Loucy (cell line): ENCODE measurements around the gene IL36B.

ENCODE experiments used
- H2AFZ ChIP-seq: fragments of 200-600 bp; sonication (generic); 2 replicates; pipeline ENCODE4 v1.6.0; 2016; ENCODE audit warnings: antibody characterized with exemption, mild to moderate bottlenecking, low read length, moderate library complexity
- H3F3A ChIP-seq: fragments of 200-600 bp; 2 replicates; pipeline ENCODE4 v1.6.0; 2016; ENCODE audit warnings: antibody characterized with exemption, low read depth, mild to moderate bottlenecking
- H3K27me3 ChIP-seq: fragments of 200-600 bp; sonication (generic); 2 replicates; pipeline ENCODE4 v1.6.1; 2014; ENCODE audit warnings: low read length, mild to moderate bottlenecking; ENCODE audit not compliant: insufficient read depth, poor library complexity, severe bottlenecking
- H3K36me3 ChIP-seq: fragments of 200-600 bp; sonication (generic); 2 replicates; pipeline ENCODE4 v1.6.1; 2016; ENCODE audit warnings: low read length; ENCODE audit not compliant: insufficient read depth
- H3K4me1 ChIP-seq: fragments of 200-600 bp; sonication (generic); 2 replicates; pipeline ENCODE4 v1.5.1; 2014; ENCODE audit warnings: low read length, mild to moderate bottlenecking; ENCODE audit not compliant: insufficient read depth, poor library complexity, severe bottlenecking
- H3K4me2 ChIP-seq: fragments of 200-600 bp; sonication (generic); 2 replicates; pipeline ENCODE4 v1.6.0; 2014; ENCODE audit warnings: antibody characterized with exemption, low read length, low read depth, mild to moderate bottlenecking; ENCODE audit not compliant: poor library complexity, severe bottlenecking
- H3K4me3 ChIP-seq: fragments of 200-600 bp; sonication (generic); 2 replicates; pipeline ENCODE4 v1.5.1; 2014; ENCODE audit warnings: low read length, mild to moderate bottlenecking, mixed read lengths; ENCODE audit not compliant: poor library complexity, severe bottlenecking
- H3K79me2 ChIP-seq: fragments of 200-600 bp; sonication (generic); 2 replicates; pipeline ENCODE4 v1.6.1; 2014; ENCODE audit warnings: low read length; ENCODE audit not compliant: insufficient read depth
- H3K9ac ChIP-seq: fragments of 200-600 bp; sonication (generic); 2 replicates; pipeline ENCODE4 v1.6.0; 2014; ENCODE audit warnings: mild to moderate bottlenecking, low read depth, low read length, moderate library complexity; ENCODE audit not compliant: poor library complexity, severe bottlenecking
- H3K9me2 ChIP-seq: fragments of 200-600 bp; sonication (generic); replicated peaks from 2 replicates; pipeline ENCODE4 v1.6.1; 2016; ENCODE audit warnings: low read depth, low read length, mixed read lengths
- H3K9me3 ChIP-seq: fragments of 200-600 bp; sonication (generic); 2 replicates; pipeline ENCODE4 v1.6.1; 2014; ENCODE audit warnings: mild to moderate bottlenecking, antibody characterized with exemption, low read length, low read depth; ENCODE audit not compliant: insufficient read depth
- H4K20me1 ChIP-seq: fragments of 200-600 bp; sonication (generic); 2 replicates; pipeline ENCODE4 v1.6.0; 2014; ENCODE audit warnings: antibody characterized with exemption, low read length, mild to moderate bottlenecking; ENCODE audit not compliant: insufficient read depth, poor library complexity, severe bottlenecking
- EZH2phosphoT487 ChIP-seq: fragments of 200-600 bp; IDR thresholded peaks from 2 replicates; pipeline ENCODE4 v1.6.1; 2018; ENCODE audit warnings: antibody characterized with exemption, mild to moderate bottlenecking, moderate library complexity, borderline replicate concordance
- TF ChIP-seq, protein P1 (sequence below): fragments of 200-600 bp; sonication (generic); conservative IDR thresholded peaks from 2 replicates; pipeline ENCODE4 v1.5.1; 2014; ENCODE audit warnings: mild to moderate bottlenecking, antibody characterized with exemption, low read length

Gene IL36B

DNA sequence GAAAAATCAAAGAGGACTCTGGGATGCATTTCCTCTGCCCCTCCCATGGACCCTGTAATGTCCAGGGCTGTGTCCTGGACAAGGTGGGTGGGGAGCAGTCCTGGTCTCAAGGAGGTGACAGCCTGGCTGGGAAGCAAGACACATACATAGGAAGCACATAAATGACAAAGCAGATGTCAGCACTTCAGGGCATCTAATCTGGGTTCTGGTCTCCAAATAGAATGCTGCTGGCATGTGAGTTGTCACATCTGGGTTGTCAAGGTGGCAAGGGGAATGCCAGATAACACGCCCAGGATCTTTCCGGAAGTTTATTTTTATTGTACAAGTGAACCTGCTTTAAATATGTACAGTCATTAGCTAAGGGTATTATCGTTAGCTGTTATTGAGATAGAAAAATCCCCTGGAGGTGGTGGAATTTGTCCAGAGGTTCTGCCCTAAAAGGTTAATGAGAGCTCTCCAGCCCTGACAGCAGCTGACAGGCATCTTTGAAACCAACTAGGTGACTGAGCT lies 20.7 kb upstream of the IL36B start:
- Histone ChIP-seq H4K20me1 (no peaks in the 10 kb centered on the region), H3K9ac (no peak overlapping the region), H3F3A (no peaks in the 10 kb centered on the region), H3K4me1 (no peaks in the 10 kb centered on the region), H3K36me3 (no peaks in the 10 kb centered on the region), H2AFZ (no peak overlapping the region), H3K79me2 (no peaks in the 10 kb centered on the region), H3K27me3 (no peaks in the 10 kb centered on the region), H3K9me3 (no peaks in the 10 kb centered on the region), H3K4me3 (no peak overlapping the region), H3K4me2 (no peak overlapping the region), H3K9me2 (no peaks in the 10 kb centered on the region)
- TF ChIP-seq, protein P1, sequence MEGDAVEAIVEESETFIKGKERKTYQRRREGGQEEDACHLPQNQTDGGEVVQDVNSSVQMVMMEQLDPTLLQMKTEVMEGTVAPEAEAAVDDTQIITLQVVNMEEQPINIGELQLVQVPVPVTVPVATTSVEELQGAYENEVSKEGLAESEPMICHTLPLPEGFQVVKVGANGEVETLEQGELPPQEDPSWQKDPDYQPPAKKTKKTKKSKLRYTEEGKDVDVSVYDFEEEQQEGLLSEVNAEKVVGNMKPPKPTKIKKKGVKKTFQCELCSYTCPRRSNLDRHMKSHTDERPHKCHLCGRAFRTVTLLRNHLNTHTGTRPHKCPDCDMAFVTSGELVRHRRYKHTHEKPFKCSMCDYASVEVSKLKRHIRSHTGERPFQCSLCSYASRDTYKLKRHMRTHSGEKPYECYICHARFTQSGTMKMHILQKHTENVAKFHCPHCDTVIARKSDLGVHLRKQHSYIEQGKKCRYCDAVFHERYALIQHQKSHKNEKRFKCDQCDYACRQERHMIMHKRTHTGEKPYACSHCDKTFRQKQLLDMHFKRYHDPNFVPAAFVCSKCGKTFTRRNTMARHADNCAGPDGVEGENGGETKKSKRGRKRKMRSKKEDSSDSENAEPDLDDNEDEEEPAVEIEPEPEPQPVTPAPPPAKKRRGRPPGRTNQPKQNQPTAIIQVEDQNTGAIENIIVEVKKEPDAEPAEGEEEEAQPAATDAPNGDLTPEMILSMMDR, result no peak

DNA sequence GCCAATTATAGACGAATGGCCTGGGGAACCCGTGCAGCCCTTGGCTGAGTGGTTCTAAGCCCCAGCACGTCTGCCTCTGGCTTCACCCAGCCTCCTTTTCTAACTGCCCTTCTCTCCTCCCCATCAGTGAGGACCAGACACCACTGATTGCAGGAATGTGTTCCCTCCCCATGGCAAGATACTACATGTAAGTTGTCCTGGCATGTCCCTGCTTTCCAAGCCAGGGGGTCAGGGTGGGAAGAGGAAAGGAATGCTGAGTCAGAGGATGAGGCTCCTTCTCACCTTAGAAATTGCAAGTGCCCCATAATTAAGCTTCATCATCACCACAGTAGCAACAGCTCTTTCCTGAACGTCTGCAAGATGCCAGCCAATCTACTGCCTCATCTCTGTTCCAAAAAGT lies 19.9 kb upstream of the IL36B start:
- Histone ChIP-seq H3K4me3 (no peak overlapping the region), H3F3A (no peaks in the 10 kb centered on the region), H3K9me2 (no peaks in the 10 kb centered on the region), H2AFZ (no peak overlapping the region), H4K20me1 (no peaks in the 10 kb centered on the region), H3K27me3 (no peaks in the 10 kb centered on the region), H3K4me2 (no peak overlapping the region), H3K36me3 (no peaks in the 10 kb centered on the region), H3K4me1 (no peaks in the 10 kb centered on the region), H3K79me2 (no peaks in the 10 kb centered on the region), H3K9me3 (no peaks in the 10 kb centered on the region), H3K9ac (no peak overlapping the region)
- TF ChIP-seq, protein P1, result no peak
- no peak for TF ChIP-seq EZH2phosphoT487

DNA sequence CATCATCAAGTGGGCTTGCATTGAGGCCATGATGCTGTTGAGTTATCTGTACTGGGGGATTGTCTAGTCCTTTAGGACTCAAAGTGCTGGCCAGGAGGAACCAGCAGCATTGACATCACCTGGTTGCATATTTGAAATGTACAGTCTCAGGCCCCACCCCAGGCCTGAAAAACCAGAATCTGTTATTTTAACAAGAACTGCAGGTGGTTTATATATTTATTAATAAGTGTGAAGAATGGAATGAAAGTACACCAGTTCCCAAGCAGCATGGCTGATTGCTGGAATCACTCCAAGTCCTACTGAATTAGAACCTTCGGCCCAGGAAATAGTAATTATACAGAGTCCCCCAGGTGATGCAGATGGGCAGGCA lies 17.9 kb upstream of the IL36B start:
- H2AFZ ChIP-seq, result no peak overlapping the region
- H3K9ac ChIP-seq, result no peak overlapping the region
- H3F3A ChIP-seq, result no peaks in the 10 kb centered on the region
- no peaks in the 10 kb centered on the region for H3K9me2 ChIP-seq
- H3K36me3 ChIP-seq, result no peaks in the 10 kb centered on the region
- no peaks in the 10 kb centered on the region for H3K9me3 ChIP-seq
- H3K4me3 ChIP-seq, result no peak overlapping the region
- H3K27me3 ChIP-seq, result no peaks in the 10 kb centered on the region
- H3K4me2 ChIP-seq, result no peak overlapping the region
- no peaks in the 10 kb centered on the region for H3K4me1 ChIP-seq
- TF ChIP-seq EZH2phosphoT487, result no peak
- TF ChIP-seq, protein P1, result no peak
- H3K79me2 ChIP-seq, result no peaks in the 10 kb centered on the region
- H4K20me1 ChIP-seq, result no peaks in the 10 kb centered on the region
